SK-MEL-5 (cell line): ENCODE data around the gene TMPRSS5. TPM values are rescaled to one million over a fixed set of nuclear protein-coding genes. Genes with fewer than 3 reads are reported as not detected.
"Not testable (repeated sequence)": the region's sequence is repeated elsewhere in the genome, so short reads cannot be mapped to it uniquely, and the experiment has no call there.

Experiments used
- DNase-seq: peaks from one replicate; pipeline ENCODE4 v3.0.0-alpha.2; 2016; ENCODE audit warnings: low read depth, low spot score
- in situ Hi-C: cut with HindIII; loops from 2 replicates; pipeline ENCODE4 v1.10.0; 2016; ENCODE audit warnings: low sequenced_read_pairs, high pct_unique_total_duplicates, low pct_unique_long_range_greater_than_20kb
- total RNA-seq: library from RNA; depleted of rRNA; stranded (reverse); fragments of >200 nt; shearing (Covaris generic); gene quantifications from 2 replicates; pipeline ENCODE4 v1.2.3, GENCODE V29; 2014

TMPRSS5 gene
- total RNA-seq, 1 experiment from 2014 or later = 2.3 TPM

DNA sequence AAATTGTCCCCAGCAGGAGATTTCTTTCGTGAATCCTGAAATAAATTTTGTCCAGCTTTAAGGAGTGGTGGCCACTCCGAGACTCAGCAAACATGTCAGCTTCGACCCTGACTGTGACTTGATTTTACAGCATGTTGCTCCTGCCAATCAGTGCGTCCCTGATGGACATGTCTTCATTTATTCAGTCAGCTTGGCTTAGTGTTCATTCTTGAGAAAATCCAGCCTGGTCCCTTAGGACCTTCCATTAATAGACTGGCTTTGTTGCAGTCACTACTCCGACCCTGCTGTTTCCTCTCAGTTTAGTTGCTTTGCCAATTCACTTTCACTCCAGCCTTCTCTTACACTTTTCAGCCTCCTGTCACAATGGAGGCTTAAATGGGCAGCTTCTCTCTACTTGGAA, 30.5 kb downstream of the TMPRSS5 start:
- DNase-seq = no peak
- in situ Hi-C loops = no loop called here

DNA sequence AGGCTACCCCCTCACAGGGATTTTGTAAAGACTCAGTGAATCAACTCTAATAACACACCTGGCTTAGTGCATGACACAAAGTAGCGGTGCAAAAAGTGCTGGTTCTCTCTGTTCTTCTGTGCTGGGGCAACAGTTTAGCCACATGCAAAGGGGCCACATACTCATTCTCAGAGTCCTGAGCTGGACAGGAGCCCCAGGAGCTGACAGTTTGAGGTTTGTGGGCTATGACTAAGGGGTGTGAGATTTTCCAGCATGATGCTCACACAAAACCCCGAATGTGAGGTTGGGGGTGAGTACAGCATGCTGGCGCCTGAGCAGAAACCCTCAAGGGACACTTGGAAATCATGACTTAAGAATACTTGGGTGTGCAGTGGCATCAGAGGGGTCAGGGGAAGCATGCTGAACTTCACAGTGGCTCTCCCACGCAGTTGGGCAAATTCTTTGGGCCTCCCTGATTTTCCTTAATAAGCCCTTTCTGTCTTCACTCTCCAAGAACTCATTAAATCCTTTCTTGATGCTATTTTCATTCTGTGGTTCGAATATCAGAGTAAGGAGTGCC, 31.0 kb downstream of the TMPRSS5 start:
- in situ Hi-C loops = no loop called here
- no peak for DNase-seq

GRCh38 chr11:113674397-113674685, 31.8 kb downstream of the TMPRSS5 start:
- DNase-seq = no peak
- in situ Hi-C loops = no loop called here

- no peak for DNase-seq
- in situ Hi-C loops = no loop called here
Observed at GRCh38 chr11:113673550-113674396, 32.3 kb downstream of the TMPRSS5 start.

- in situ Hi-C loops = not testable (repeated sequence)
Observed at GRCh38 chr11:113671914-113672313, 34.2 kb downstream of the TMPRSS5 start.

GRCh38 chr11:113670831-113671215, 35.3 kb downstream of the TMPRSS5 start:
- no peak for DNase-seq
- in situ Hi-C loops = no loop called here

More at GRCh38 chr11:113671914-113672313, 34.2 kb downstream of the TMPRSS5 start:
- DNase-seq = not testable (repeated sequence)

GRCh38 chr11:113670149-113670830, 35.8 kb downstream of the TMPRSS5 start:
- in situ Hi-C loops = no loop called here
- no peak for DNase-seq

DNA sequence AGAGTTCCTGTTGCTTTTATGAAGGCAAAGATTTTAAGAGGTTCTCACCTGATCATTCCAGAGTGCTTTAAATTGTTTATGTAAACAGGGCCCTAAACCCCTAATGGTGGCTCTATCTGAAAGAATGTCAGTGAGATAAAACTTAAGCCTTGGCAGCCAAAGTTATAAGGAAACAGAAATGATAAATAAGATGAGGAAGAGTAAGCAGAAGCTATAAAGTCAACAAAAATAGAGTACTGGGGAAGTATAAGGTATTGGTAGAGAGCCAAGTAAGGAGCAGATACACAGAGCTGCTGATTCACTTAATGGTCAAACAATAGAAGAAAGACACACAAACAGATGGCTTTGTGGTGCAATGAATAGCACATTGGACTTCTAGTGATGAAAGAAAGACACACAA, 37.9 kb downstream of the TMPRSS5 start:
- in situ Hi-C loops = no loop called here
- DNase-seq = no peak

- no peak for DNase-seq
- in situ Hi-C loops = no loop called here
Observed at GRCh38 chr11:113667801-113668200, 38.3 kb downstream of the TMPRSS5 start.

GRCh38 chr11:113666584-113666983, 39.5 kb downstream of the TMPRSS5 start:
- in situ Hi-C loops = no loop called here

GRCh38 chr11:113664981-113665710, 41.0 kb downstream of the TMPRSS5 start:
- in situ Hi-C loops = no loop called here
- DNase-seq = no peak

More at GRCh38 chr11:113666584-113666983, 39.5 kb downstream of the TMPRSS5 start:
- DNase-seq = no peak

GRCh38 chr11:113664069-113664980, 41.8 kb downstream of the TMPRSS5 start:
- DNase-seq = no peak
- in situ Hi-C loops = no loop called here

GRCh38 chr11:113663567-113663966, 42.5 kb downstream of the TMPRSS5 start:
- DNase-seq = no peak
- in situ Hi-C loops = no loop called here

- DNase-seq = no peak
- in situ Hi-C loops = no loop called here
Observed at GRCh38 chr11:113655771-113656170, 50.3 kb downstream of the TMPRSS5 start.

DNA sequence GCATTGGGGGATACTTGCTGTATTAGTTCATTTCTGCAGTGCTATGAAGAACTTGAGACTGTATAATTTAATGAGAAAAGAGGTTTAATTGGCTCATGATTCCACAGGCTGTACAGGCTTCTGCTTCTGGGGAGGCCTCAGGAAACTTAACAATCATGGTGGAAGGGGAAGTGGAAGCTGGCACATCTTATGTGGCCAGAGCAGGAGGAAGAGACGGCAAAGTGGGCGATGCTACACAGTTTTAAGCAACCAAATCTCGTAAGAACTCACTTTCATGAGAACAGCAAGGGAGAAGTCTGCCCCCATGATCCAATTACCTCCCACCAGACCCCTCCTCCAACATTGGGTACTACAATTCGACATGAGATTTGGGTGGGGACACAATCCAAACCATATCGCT, 55.1 kb downstream of the TMPRSS5 start:
- in situ Hi-C loops = no loop called here
- no peak for DNase-seq

DNA sequence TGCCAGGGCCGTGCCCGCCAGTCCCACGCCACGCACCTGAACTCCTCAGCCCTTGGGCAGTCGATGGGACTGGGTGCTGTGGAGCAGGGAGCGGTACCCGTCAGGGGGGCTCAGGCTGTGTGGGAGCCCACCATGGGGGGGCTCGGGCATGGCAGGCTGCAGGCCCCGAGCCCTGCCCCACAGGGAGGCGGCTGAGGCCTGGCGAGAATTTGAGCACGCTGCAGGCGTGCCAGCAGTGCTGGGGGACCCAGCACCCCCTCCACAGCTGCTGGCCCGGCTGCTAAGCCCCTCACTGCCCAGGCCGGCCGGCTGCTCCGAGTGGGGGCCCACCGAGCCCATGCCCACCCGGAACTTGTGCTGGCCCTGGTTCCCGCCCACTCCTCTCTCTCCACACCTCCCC, 56.8 kb downstream of the TMPRSS5 start:
- in situ Hi-C loops = no loop called here

GRCh38 chr11:113647856-113648255, 58.3 kb downstream of the TMPRSS5 start:
- in situ Hi-C loops = no loop called here
- no peak for DNase-seq

More for the DNA sequence above, 56.8 kb downstream of the TMPRSS5 start:
- DNase-seq = no peak
